K562 (cell line): Measurements from ENCODE around the gene TMEM164. TPM values are rescaled to one million over a fixed set of nuclear protein-coding genes. Genes with fewer than 3 reads are reported as not detected.
A peak's percentile ranks its signal among the peaks of the same experiment; 100 is the strongest.

Experiments used
- BRCA1 ChIP-seq, 2 experiments: fragments of 450-650 bp in 1 of 2; sonication (generic) in 1 of 2; formaldehyde crosslinking in 1 of 2; IDR thresholded peaks; 2 replicates each; pipeline versions ENCODE4 v1.5.0 to v1.6.1; 2017 to 2020; ENCODE audit warnings: mild to moderate bottlenecking in 1 of 2, missing genetic modification reagents in 1 of 2
- HDAC2 ChIP-seq: fragments of 450-650 bp; IDR thresholded peaks from 2 replicates; pipeline ENCODE4 v1.6.1; 2016; ENCODE audit warnings: mild to moderate bottlenecking
- NFIX ChIP-seq: fragments of 250-450 bp; sonication (Bioruptor Pico); IDR thresholded peaks from 2 replicates; pipeline ENCODE4 v1.4.0; 2020; ENCODE audit warnings: low read depth, mild to moderate bottlenecking, moderate library complexity
- PKNOX1 ChIP-seq: fragments of 450-650 bp; IDR thresholded peaks from 2 replicates; pipeline ENCODE4 v1.6.1; 2016
- PPARD ChIP-seq: fragments of 250-450 bp; sonication (Bioruptor Pico); IDR thresholded peaks from 2 replicates; pipeline ENCODE4 v1.8.0; 2022; ENCODE audit warnings: inconsistent platforms, mild to moderate bottlenecking, moderate library complexity
- SAFB ChIP-seq: fragments of 200-400 bp; formaldehyde crosslinking; IDR thresholded peaks from 2 replicates; pipeline ENCODE4 v1.6.1; 2017; ENCODE audit warnings: low read depth, low read length, borderline replicate concordance
- TEAD1 ChIP-seq, 2 experiments: fragments of 450-650 bp in 1 of 2; sonication (generic) in 1 of 2; formaldehyde crosslinking; IDR thresholded peaks; 2 replicates each; pipeline versions ENCODE4 v1.4.0 to v1.8.0; 2020 to 2022; ENCODE audit warnings: mild to moderate bottlenecking in 2 of 2, missing genetic modification reagents in 1 of 2
- ZNF699 ChIP-seq: fragments of 250-450 bp; sonication (Bioruptor Pico); IDR thresholded peaks from 2 replicates; pipeline ENCODE4 v1.8.0; 2021; ENCODE audit warnings: mild to moderate bottlenecking, moderate library complexity; ENCODE audit not compliant: insufficient replicate concordance
- polyA plus RNA-seq, 8 experiments: library from polyadenylated mRNA; depleted of rRNA in 4 of 8; stranded (reverse) in 5 of 8; unstranded in 3 of 8; fragments of >200 nt; fragmentation: Nextera tagmentation in 2 of 8; fragmentation: Illumina TruSeq in 1 of 8; extraction: Ambion mirVana in 2 of 8; extraction: Trizol in 1 of 8; gene quantifications; 2 replicates each; pipeline versions ENCODE4 v1.2.1 to v1.2.3, GENCODE V29; 2011 to 2014; ENCODE audit warnings: inconsistent platforms in 1 of 8, missing spikeins in 1 of 8
- total RNA-seq, 7 experiments: library from RNA; depleted of rRNA in 6 of 7; stranded (reverse); fragments of >200 nt in 6 of 7; fragmentation: Illumina TruSeq in 2 of 7; extraction: Trizol in 2 of 7; gene quantifications; 2 replicates each; pipeline versions ENCODE4 v1.2.1 to v1.2.3, GENCODE V29; 2011 to 2021; ENCODE audit warnings: low replicate concordance in 1 of 7
- TF ChIP-seq, protein P1 (sequence below), 2 experiments: fragments of 450-650 bp in 1 of 2; sonication (generic) in 1 of 2; formaldehyde crosslinking in 1 of 2; IDR thresholded peaks; 2 replicates each; pipeline versions ENCODE4 v1.7.1 to v1.9.0; 2016 to 2022; ENCODE audit warnings: inconsistent platforms in 1 of 2, mild to moderate bottlenecking in 1 of 2, missing genetic modification reagents in 1 of 2
- TF ChIP-seq, protein P2 (sequence below), 2 experiments: IDR thresholded peaks; 2 replicates each; pipeline ENCODE4 v1.6.1; 2011; ENCODE audit warnings: borderline replicate concordance in 1 of 2, control low read depth in 1 of 2, low read depth in 1 of 2, low read length in 1 of 2, mild to moderate bottlenecking in 1 of 2, mixed read lengths in 1 of 2, moderate library complexity in 1 of 2; ENCODE audit not compliant: insufficient read depth in 1 of 2, insufficient read length in 1 of 2, poor library complexity in 1 of 2, severe bottlenecking in 1 of 2; ENCODE audit errors: extremely low read depth in 1 of 2
- TF ChIP-seq, protein P3 (sequence below), 3 experiments: IDR thresholded peaks in 2 of 3; conservative IDR thresholded peaks in 1 of 3; 2 replicates each; pipeline ENCODE4 v1.5.1; 2011 to 2012; ENCODE audit warnings: low read length in 3 of 3, mild to moderate bottlenecking in 3 of 3, control low read depth in 2 of 3, improper control_type of control experiment in 1 of 3, inconsistent platforms in 1 of 3, low read depth in 1 of 3, mixed read lengths in 1 of 3, moderate library complexity in 1 of 3; ENCODE audit not compliant: insufficient read depth in 2 of 3

The TMEM164 gene
- total and polyA plus RNA-seq, 9 of the 15 experiments (the other 6 are each of a cell fraction or from before 2014, with no cell fraction given) = 2.4 to 57.3 (median 23.1) TPM

- TF ChIP-seq, protein P1, sequence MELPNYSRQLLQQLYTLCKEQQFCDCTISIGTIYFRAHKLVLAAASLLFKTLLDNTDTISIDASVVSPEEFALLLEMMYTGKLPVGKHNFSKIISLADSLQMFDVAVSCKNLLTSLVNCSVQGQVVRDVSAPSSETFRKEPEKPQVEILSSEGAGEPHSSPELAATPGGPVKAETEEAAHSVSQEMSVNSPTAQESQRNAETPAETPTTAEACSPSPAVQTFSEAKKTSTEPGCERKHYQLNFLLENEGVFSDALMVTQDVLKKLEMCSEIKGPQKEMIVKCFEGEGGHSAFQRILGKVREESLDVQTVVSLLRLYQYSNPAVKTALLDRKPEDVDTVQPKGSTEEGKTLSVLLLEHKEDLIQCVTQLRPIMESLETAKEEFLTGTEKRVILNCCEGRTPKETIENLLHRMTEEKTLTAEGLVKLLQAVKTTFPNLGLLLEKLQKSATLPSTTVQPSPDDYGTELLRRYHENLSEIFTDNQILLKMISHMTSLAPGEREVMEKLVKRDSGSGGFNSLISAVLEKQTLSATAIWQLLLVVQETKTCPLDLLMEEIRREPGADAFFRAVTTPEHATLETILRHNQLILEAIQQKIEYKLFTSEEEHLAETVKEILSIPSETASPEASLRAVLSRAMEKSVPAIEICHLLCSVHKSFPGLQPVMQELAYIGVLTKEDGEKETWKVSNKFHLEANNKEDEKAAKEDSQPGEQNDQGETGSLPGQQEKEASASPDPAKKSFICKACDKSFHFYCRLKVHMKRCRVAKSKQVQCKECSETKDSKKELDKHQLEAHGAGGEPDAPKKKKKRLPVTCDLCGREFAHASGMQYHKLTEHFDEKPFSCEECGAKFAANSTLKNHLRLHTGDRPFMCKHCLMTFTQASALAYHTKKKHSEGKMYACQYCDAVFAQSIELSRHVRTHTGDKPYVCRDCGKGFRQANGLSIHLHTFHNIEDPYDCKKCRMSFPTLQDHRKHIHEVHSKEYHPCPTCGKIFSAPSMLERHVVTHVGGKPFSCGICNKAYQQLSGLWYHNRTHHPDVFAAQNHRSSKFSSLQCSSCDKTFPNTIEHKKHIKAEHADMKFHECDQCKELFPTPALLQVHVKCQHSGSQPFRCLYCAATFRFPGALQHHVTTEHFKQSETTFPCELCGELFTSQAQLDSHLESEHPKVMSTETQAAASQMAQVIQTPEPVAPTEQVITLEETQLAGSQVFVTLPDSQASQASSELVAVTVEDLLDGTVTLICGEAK (IDR thresholded peaks at IDR 0.05) = no peak
- TF ChIP-seq, protein P1 (CRISPR knock-in tag; IDR thresholded peaks at IDR 0.05) = no peak
- 0 out of 2 replicates have a peak, but pooled peaks have one; percentile 28 for TF ChIP-seq HDAC2
- TF ChIP-seq SAFB = no peak
- TF ChIP-seq, protein P2, sequence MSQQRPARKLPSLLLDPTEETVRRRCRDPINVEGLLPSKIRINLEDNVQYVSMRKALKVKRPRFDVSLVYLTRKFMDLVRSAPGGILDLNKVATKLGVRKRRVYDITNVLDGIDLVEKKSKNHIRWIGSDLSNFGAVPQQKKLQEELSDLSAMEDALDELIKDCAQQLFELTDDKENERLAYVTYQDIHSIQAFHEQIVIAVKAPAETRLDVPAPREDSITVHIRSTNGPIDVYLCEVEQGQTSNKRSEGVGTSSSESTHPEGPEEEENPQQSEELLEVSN (IDR thresholded peaks at IDR 0.05; ENCODE audit: borderline replicate concordance in 1 of 2, extremely low read depth in 1 of 2, insufficient read depth in 1 of 2, insufficient read length in 1 of 2, low read depth in 1 of 2, low read length in 1 of 2, poor library complexity in 1 of 2, severe bottlenecking in 1 of 2) = no peak
- TF ChIP-seq, protein P3, sequence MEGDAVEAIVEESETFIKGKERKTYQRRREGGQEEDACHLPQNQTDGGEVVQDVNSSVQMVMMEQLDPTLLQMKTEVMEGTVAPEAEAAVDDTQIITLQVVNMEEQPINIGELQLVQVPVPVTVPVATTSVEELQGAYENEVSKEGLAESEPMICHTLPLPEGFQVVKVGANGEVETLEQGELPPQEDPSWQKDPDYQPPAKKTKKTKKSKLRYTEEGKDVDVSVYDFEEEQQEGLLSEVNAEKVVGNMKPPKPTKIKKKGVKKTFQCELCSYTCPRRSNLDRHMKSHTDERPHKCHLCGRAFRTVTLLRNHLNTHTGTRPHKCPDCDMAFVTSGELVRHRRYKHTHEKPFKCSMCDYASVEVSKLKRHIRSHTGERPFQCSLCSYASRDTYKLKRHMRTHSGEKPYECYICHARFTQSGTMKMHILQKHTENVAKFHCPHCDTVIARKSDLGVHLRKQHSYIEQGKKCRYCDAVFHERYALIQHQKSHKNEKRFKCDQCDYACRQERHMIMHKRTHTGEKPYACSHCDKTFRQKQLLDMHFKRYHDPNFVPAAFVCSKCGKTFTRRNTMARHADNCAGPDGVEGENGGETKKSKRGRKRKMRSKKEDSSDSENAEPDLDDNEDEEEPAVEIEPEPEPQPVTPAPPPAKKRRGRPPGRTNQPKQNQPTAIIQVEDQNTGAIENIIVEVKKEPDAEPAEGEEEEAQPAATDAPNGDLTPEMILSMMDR (IDR thresholded peaks at IDR 0.05 in 2 of 3, conservative IDR thresholded peaks at IDR 0.05 in 1 of 3; ENCODE audit: insufficient read depth in 2 of 3, low read depth in 1 of 3, low read length in 3 of 3) = no peak
- TF ChIP-seq PKNOX1 = no peak
- no peak for TF ChIP-seq BRCA1 (IDR thresholded peaks at IDR 0.05)
- TF ChIP-seq BRCA1 (CRISPR knock-in tag; IDR thresholded peaks at IDR 0.05) = no peak
- TF ChIP-seq TEAD1 (CRISPR knock-in tag; IDR thresholded peaks at IDR 0.05) = peak in 1 of 2 experiments; percentile 98; a peak in 2 of 4 replicates
- TF ChIP-seq ZNF699 = peak; percentile 93
- TF ChIP-seq PPARD = peak; percentile 95
- peak; percentile 74 for TF ChIP-seq NFIX (CRISPR knock-in tag)
Measured at GRCh38 chrX:110000847-110001713, 1.8 kb upstream of the TMEM164 start (continued).
